NB4 (cell line): ENCODE results near the gene ADCY1.

Experiments used
- CTCF ChIP-seq: IDR thresholded peaks from one replicate; pipeline ENCODE4 v1.5.1; 2012; ENCODE audit warnings: low read depth, low read length
- MYC ChIP-seq: IDR thresholded peaks from 2 replicates; pipeline ENCODE4 v1.6.1; 2011; ENCODE audit warnings: low read depth, low read length
- POLR2A ChIP-seq: IDR thresholded peaks from 2 replicates; pipeline ENCODE4 v1.6.1; 2011; ENCODE audit warnings: mild to moderate bottlenecking; ENCODE audit not compliant: insufficient read length; ENCODE audit errors: extremely low read depth

- TF ChIP-seq MYC (no peak), CTCF (no peak), POLR2A (no peak)
Observed at GRCh38 chr7:45662018-45662417, 87.8 kb downstream of the ADCY1 start.
